ENCODE results near the gene HMOX2. TPM values are rescaled to one million over a fixed set of nuclear protein-coding genes. Genes with fewer than 3 reads are reported as not detected.
A peak's percentile ranks its signal among the peaks of the same experiment; 100 is the strongest.

Gene HMOX2
- total RNA-seq, 1 donor from 2014 or later: 47.2 TPM

- no peak overlapping the region for H3K27ac Mint-ChIP-seq (ENCODE audit: unreplicated experiment)
- no peak for TF ChIP-seq CTCF (IDR thresholded peaks at IDR 0.05)
- H3K4me3 Mint-ChIP-seq (ENCODE audit: unreplicated experiment): no peak overlapping the region
- H3K4me1 Mint-ChIP-seq (ENCODE audit: unreplicated experiment): no peaks in the 10 kb centered on the region
- no peak for DNase-seq (ENCODE audit: extremely low spot score, unreplicated experiment)
- no peaks in the 10 kb centered on the region for H3K9me3 Mint-ChIP-seq (ENCODE audit: unreplicated experiment)
- H3K27me3 Mint-ChIP-seq (ENCODE audit: unreplicated experiment): no peaks in the 10 kb centered on the region
- H3K36me3 Mint-ChIP-seq (ENCODE audit: unreplicated experiment): peaks cover 16% of the 10 kb centered on the region
Measured at GRCh38 chr16:4433228-4433627, 43.0 kb upstream of the HMOX2 start.

- Mint-ChIP-seq H3K4me1 (ENCODE audit: unreplicated experiment) (no peaks in the 10 kb centered on the region), H3K27ac (ENCODE audit: unreplicated experiment) (no peak overlapping the region), H3K9me3 (ENCODE audit: unreplicated experiment) (no peaks in the 10 kb centered on the region), H3K27me3 (ENCODE audit: unreplicated experiment) (no peaks in the 10 kb centered on the region), H3K4me3 (ENCODE audit: unreplicated experiment) (no peak overlapping the region), H3K36me3 (ENCODE audit: unreplicated experiment) (peaks cover 20% of the 10 kb centered on the region)
- DNase-seq (ENCODE audit: extremely low spot score, unreplicated experiment): no peak
- no peak for TF ChIP-seq CTCF (IDR thresholded peaks at IDR 0.05)
Measured at GRCh38 chr16:4433914-4434787, 42.0 kb upstream of the HMOX2 start.

GRCh38 chr16:4435337-4436067 lies 40.7 kb upstream of the HMOX2 start:
- no peaks in the 10 kb centered on the region for H3K4me1 Mint-ChIP-seq (ENCODE audit: unreplicated experiment)
- DNase-seq (ENCODE audit: extremely low spot score, unreplicated experiment): no peak
- no peaks in the 10 kb centered on the region for H3K9me3 Mint-ChIP-seq (ENCODE audit: unreplicated experiment)
- no peaks in the 10 kb centered on the region for H3K27me3 Mint-ChIP-seq (ENCODE audit: unreplicated experiment)
- TF ChIP-seq CTCF (IDR thresholded peaks at IDR 0.05): no peak
- peaks cover 22% of the 10 kb centered on the region for H3K36me3 Mint-ChIP-seq (ENCODE audit: unreplicated experiment)
- peak overlapping the region; percentile 9 for H3K27ac Mint-ChIP-seq (ENCODE audit: unreplicated experiment)
- H3K4me3 Mint-ChIP-seq (ENCODE audit: unreplicated experiment): no peak overlapping the region

- Mint-ChIP-seq H3K36me3 (ENCODE audit: unreplicated experiment) (peaks cover 37% of the 10 kb centered on the region), H3K4me1 (ENCODE audit: unreplicated experiment) (no peaks in the 10 kb centered on the region), H3K4me3 (ENCODE audit: unreplicated experiment) (no peak overlapping the region), H3K9me3 (ENCODE audit: unreplicated experiment) (no peaks in the 10 kb centered on the region), H3K27ac (ENCODE audit: unreplicated experiment) (no peak overlapping the region), H3K27me3 (ENCODE audit: unreplicated experiment) (no peaks in the 10 kb centered on the region)
- DNase-seq (ENCODE audit: extremely low spot score, unreplicated experiment): no peak
- TF ChIP-seq CTCF (IDR thresholded peaks at IDR 0.05): no peak
Measured at GRCh38 chr16:4437366-4437765, 38.8 kb upstream of the HMOX2 start.

- no peaks in the 10 kb centered on the region for H3K27me3 Mint-ChIP-seq (ENCODE audit: unreplicated experiment)
- H3K4me3 Mint-ChIP-seq (ENCODE audit: unreplicated experiment): no peak overlapping the region
Measured at GRCh38 chr16:4442371-4442770, 33.8 kb upstream of the HMOX2 start.

More at GRCh38 chr16:4442371-4442770, 33.8 kb upstream of the HMOX2 start:
- no peaks in the 10 kb centered on the region for H3K4me1 Mint-ChIP-seq (ENCODE audit: unreplicated experiment)
- no peak overlapping the region for H3K27ac Mint-ChIP-seq (ENCODE audit: unreplicated experiment)
- DNase-seq (ENCODE audit: extremely low spot score, unreplicated experiment): no peak
- H3K9me3 Mint-ChIP-seq (ENCODE audit: unreplicated experiment): no peaks in the 10 kb centered on the region
- H3K36me3 Mint-ChIP-seq (ENCODE audit: unreplicated experiment): peaks cover 52% of the 10 kb centered on the region
- TF ChIP-seq CTCF (IDR thresholded peaks at IDR 0.05): no peak

All from osteocyte (in vitro differentiated cells).